Activated CD4-positive, CD25-positive, alpha-beta regulatory T cell treated with anti-CD3 and anti-CD28 coated beads, Interleukin-2, amount 50 U/mL, for 16 hours (primary cell): ENCODE data around the gene GJB3.
"Not testable (repeated sequence)": the region's sequence is repeated elsewhere in the genome, so short reads cannot be mapped to it uniquely, and the experiment has no call there.

Experiments
- DNase-seq: peaks from one replicate; pipeline ENCODE4 v3.0.0-alpha.2; 2020; ENCODE audit warnings: low read depth, low spot score

The GJB3 gene

GRCh38 chr1:34781071-34781843 is at the start of gene GJB3:
GJB3 (plus strand) TSS chr1:34781214; CDS start chr1:34784763, 3,549 bp downstream.
- no peak for DNase-seq

- not testable (repeated sequence) for DNase-seq
Measured at GRCh38 chr1:34732831-34733230, 48.2 kb upstream of the GJB3 start.

- DNase-seq, result no peak
Measured at GRCh38 chr1:34736692-34737091, 44.3 kb upstream of the GJB3 start.

- not testable (repeated sequence) for DNase-seq
Measured at GRCh38 chr1:34737236-34737635, 43.8 kb upstream of the GJB3 start.

- no peak for DNase-seq
Measured at GRCh38 chr1:34739613-34740012, 41.4 kb upstream of the GJB3 start.

GRCh38 chr1:34740161-34740868 is 40.7 kb upstream of the GJB3 start:
- no peak for DNase-seq

GRCh38 chr1:34742667-34743270 is 38.2 kb upstream of the GJB3 start:
- peak; percentile 58 for DNase-seq

- no peak for DNase-seq
Measured at GRCh38 chr1:34743775-34744174, 37.2 kb upstream of the GJB3 start.

GRCh38 chr1:34744851-34745250 is 36.2 kb upstream of the GJB3 start:
- no peak for DNase-seq

GRCh38 chr1:34745666-34746065 is 35.3 kb upstream of the GJB3 start:
- DNase-seq, result no peak

- DNase-seq, result no peak
Measured at GRCh38 chr1:34746101-34746500, 34.9 kb upstream of the GJB3 start.

GRCh38 chr1:34746785-34747637 is 34.0 kb upstream of the GJB3 start:
- DNase-seq, result no peak

- DNase-seq, result no peak
Measured at GRCh38 chr1:34747638-34747941, 33.4 kb upstream of the GJB3 start.

GRCh38 chr1:34749992-34750391 is 31.0 kb upstream of the GJB3 start:
- no peak for DNase-seq

- DNase-seq, result no peak
Measured at GRCh38 chr1:34750610-34751009, 30.4 kb upstream of the GJB3 start.

GRCh38 chr1:34753163-34753562 is 27.9 kb upstream of the GJB3 start:
- no peak for DNase-seq

- no peak for DNase-seq
Measured at GRCh38 chr1:34754964-34755637, 25.9 kb upstream of the GJB3 start, which contains the start of gene GJB5. GJB5 (plus strand) TSS chr1:34755047; CDS start chr1:34757331, 2,284 bp downstream.

GRCh38 chr1:34755961-34756360 is 25.1 kb upstream of the GJB3 start:
- DNase-seq, result no peak

GRCh38 chr1:34757386-34757785 is 23.6 kb upstream of the GJB3 start:
- no peak for DNase-seq

- DNase-seq, result no peak
Measured at GRCh38 chr1:34758751-34759150, 22.3 kb upstream of the GJB3 start.
